K562 (cell line): ENCODE results near the gene FGF1.

ENCODE experiments used
- ARID1B ChIP-seq: fragments of 450-650 bp; IDR thresholded peaks from 2 replicates; pipeline ENCODE4 v1.6.1; 2016; ENCODE audit warnings: antibody characterized with exemption, mild to moderate bottlenecking, inconsistent platforms
- BRD4 ChIP-seq: fragments of 200-600 bp; sonication (generic); IDR thresholded peaks from 2 replicates; pipeline ENCODE4 v1.6.1; 2017; ENCODE audit warnings: inconsistent platforms
- EHMT2 ChIP-seq: fragments of 450-650 bp; IDR thresholded peaks from 2 replicates; pipeline ENCODE4 v1.6.1; 2018; ENCODE audit warnings: antibody characterized with exemption
- KAT8 ChIP-seq: fragments of 450-650 bp; IDR thresholded peaks from 2 replicates; pipeline ENCODE4 v1.6.1; 2016; ENCODE audit warnings: low read depth, mild to moderate bottlenecking
- MAFK ChIP-seq: IDR thresholded peaks from 2 replicates; pipeline ENCODE4 v1.6.1; 2011; ENCODE audit warnings: low read length, improper control_type of control experiment
- MYBL2 ChIP-seq, 2 experiments: fragments of 450-650 bp in 1 of 2; sonication (generic) in 1 of 2; formaldehyde crosslinking in 1 of 2; IDR thresholded peaks; 2 replicates each; pipeline versions ENCODE4 v1.6.1 to v1.8.1; 2017 to 2022; ENCODE audit warnings: borderline replicate concordance in 1 of 2, inconsistent platforms in 1 of 2, low read depth in 1 of 2, mild to moderate bottlenecking in 1 of 2, missing genetic modification reagents in 1 of 2, moderate library complexity in 1 of 2
- POLR2B ChIP-seq: fragments of 450-650 bp; IDR thresholded peaks from 2 replicates; pipeline ENCODE4 v1.6.1; 2018; ENCODE audit warnings: low read depth; ENCODE audit not compliant: partially characterized antibody
- RAD51 ChIP-seq: fragments of 450-650 bp; IDR thresholded peaks from 2 replicates; pipeline ENCODE4 v1.7.1; 2016; ENCODE audit warnings: low read depth, mild to moderate bottlenecking, borderline replicate concordance
- SIN3A ChIP-seq, 2 experiments: fragments of 150-350 bp in 1 of 2; IDR thresholded peaks; 2 replicates each; pipeline ENCODE4 v1.6.1; 2011 to 2016; ENCODE audit warnings: borderline replicate concordance in 2 of 2, low read depth in 2 of 2, low read length in 2 of 2, mild to moderate bottlenecking in 2 of 2, moderate library complexity in 2 of 2; ENCODE audit not compliant: control insufficient read depth in 1 of 2
- TF ChIP-seq, protein P1 (sequence below): fragments of 250-450 bp; sonication (Bioruptor Pico); IDR thresholded peaks from 2 replicates; pipeline ENCODE4 v1.4.0; 2020; ENCODE audit warnings: mild to moderate bottlenecking
- TF ChIP-seq, protein P2 (sequence below): sonication (generic); formaldehyde crosslinking; IDR thresholded peaks from 2 replicates; pipeline ENCODE4 v1.5.0; 2020; ENCODE audit warnings: missing genetic modification reagents
- TF ChIP-seq, protein P3 (sequence below): fragments of 250-450 bp; sonication (Bioruptor Pico); IDR thresholded peaks from 2 replicates; pipeline ENCODE4 v1.6.1; 2021; ENCODE audit warnings: mild to moderate bottlenecking
- TF ChIP-seq, protein P4 (sequence below), 3 experiments: IDR thresholded peaks in 2 of 3; conservative IDR thresholded peaks in 1 of 3; 2 replicates each; pipeline ENCODE4 v1.5.1; 2011 to 2012; ENCODE audit warnings: low read length in 3 of 3, mild to moderate bottlenecking in 3 of 3, control low read depth in 2 of 3, improper control_type of control experiment in 1 of 3, inconsistent platforms in 1 of 3, low read depth in 1 of 3, mixed read lengths in 1 of 3, moderate library complexity in 1 of 3; ENCODE audit not compliant: insufficient read depth in 2 of 3

DNA sequence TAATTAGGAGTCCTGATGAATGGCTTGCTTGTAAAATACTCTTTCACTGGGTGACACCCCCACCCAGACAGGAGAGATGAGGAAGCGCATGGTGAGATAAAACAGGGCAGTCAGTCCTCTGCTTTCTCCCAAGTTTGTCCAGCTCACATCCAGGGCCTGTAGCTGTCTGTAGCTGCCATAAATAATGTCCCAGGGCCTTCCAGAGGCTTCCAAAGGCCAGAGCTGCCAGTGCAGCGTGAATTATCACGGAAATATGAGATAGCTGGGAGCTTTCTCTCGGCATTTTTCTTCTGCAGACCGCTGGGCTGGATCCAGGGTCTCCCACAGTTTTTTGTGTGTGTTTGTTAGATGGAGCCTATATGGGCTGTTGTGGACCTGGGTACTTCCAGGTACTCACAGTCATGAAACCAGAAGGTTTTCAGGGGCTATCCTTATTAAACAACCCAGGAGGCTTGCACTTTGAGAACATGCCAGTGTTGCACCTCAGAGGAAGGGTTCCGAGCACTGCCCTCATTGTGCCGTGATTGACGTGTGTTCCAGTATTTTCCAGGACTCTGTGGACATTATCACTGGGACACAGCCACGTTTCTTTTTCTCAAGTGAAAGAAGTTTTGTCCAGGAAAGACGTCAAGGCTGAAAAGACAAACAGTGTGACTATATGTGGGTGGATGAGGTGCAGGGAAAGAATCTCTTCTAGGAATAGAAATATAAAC, 117.5 kb downstream of the FGF1 start:
- no peak for TF ChIP-seq BRD4
- no peak for TF ChIP-seq MYBL2 (IDR thresholded peaks at IDR 0.05; ENCODE audit: low read depth)
- TF ChIP-seq MYBL2 (CRISPR knock-in tag; IDR thresholded peaks at IDR 0.05; ENCODE audit: borderline replicate concordance), result no peak
- no peak for TF ChIP-seq MAFK
- TF ChIP-seq EHMT2, result no peak
- TF ChIP-seq, protein P1, sequence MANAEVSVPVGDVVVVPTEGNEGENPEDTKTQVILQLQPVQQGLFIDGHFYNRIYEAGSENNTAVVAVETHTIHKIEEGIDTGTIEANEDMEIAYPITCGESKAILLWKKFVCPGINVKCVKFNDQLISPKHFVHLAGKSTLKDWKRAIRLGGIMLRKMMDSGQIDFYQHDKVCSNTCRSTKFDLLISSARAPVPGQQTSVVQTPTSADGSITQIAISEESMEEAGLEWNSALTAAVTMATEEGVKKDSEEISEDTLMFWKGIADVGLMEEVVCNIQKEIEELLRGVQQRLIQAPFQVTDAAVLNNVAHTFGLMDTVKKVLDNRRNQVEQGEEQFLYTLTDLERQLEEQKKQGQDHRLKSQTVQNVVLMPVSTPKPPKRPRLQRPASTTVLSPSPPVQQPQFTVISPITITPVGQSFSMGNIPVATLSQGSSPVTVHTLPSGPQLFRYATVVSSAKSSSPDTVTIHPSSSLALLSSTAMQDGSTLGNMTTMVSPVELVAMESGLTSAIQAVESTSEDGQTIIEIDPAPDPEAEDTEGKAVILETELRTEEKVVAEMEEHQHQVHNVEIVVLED (CRISPR knock-in tag), result no peak
- TF ChIP-seq, protein P2, sequence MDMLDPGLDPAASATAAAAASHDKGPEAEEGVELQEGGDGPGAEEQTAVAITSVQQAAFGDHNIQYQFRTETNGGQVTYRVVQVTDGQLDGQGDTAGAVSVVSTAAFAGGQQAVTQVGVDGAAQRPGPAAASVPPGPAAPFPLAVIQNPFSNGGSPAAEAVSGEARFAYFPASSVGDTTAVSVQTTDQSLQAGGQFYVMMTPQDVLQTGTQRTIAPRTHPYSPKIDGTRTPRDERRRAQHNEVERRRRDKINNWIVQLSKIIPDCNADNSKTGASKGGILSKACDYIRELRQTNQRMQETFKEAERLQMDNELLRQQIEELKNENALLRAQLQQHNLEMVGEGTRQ (CRISPR knock-in tag), result no peak
- TF ChIP-seq POLR2B, result no peak
- TF ChIP-seq, protein P3, sequence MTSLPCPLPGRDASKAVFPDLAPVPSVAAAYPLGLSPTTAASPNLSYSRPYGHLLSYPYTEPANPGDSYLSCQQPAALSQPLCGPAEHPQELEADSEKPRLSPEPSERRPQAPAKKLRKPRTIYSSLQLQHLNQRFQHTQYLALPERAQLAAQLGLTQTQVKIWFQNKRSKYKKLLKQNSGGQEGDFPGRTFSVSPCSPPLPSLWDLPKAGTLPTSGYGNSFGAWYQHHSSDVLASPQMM, result no peak
- no peak for TF ChIP-seq SIN3A (IDR thresholded peaks at IDR 0.05; ENCODE audit: borderline replicate concordance in 2 of 2, control insufficient read depth in 1 of 2, low read depth in 2 of 2, low read length in 2 of 2)
- TF ChIP-seq ARID1B, result no peak
- TF ChIP-seq, protein P4, sequence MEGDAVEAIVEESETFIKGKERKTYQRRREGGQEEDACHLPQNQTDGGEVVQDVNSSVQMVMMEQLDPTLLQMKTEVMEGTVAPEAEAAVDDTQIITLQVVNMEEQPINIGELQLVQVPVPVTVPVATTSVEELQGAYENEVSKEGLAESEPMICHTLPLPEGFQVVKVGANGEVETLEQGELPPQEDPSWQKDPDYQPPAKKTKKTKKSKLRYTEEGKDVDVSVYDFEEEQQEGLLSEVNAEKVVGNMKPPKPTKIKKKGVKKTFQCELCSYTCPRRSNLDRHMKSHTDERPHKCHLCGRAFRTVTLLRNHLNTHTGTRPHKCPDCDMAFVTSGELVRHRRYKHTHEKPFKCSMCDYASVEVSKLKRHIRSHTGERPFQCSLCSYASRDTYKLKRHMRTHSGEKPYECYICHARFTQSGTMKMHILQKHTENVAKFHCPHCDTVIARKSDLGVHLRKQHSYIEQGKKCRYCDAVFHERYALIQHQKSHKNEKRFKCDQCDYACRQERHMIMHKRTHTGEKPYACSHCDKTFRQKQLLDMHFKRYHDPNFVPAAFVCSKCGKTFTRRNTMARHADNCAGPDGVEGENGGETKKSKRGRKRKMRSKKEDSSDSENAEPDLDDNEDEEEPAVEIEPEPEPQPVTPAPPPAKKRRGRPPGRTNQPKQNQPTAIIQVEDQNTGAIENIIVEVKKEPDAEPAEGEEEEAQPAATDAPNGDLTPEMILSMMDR (IDR thresholded peaks at IDR 0.05 in 2 of 3, conservative IDR thresholded peaks at IDR 0.05 in 1 of 3; ENCODE audit: insufficient read depth in 2 of 3, low read depth in 1 of 3, low read length in 3 of 3), result no peak
- TF ChIP-seq KAT8, result no peak
- TF ChIP-seq RAD51, result no peak
